K562 (cell line): ENCODE measurements around the gene CLVS2. TPM values are rescaled to one million over a fixed set of nuclear protein-coding genes. Genes with fewer than 3 reads are reported as not detected.

ENCODE experiments used
- ATF1 ChIP-seq, 2 experiments: fragments of 450-650 bp in 1 of 2; IDR thresholded peaks; 2 replicates each; pipeline ENCODE4 v1.6.1; 2016; ENCODE audit warnings: missing compliant biosample characterization in 1 of 2, missing genetic modification characterization in 1 of 2
- ELK1 ChIP-seq: sonication (generic); formaldehyde crosslinking; IDR thresholded peaks from 2 replicates; pipeline ENCODE4 v1.8.1; 2022; ENCODE audit warnings: missing genetic modification reagents
- GTF2E2 ChIP-seq: fragments of 200-800 bp; sonication (Bioruptor generic); IDR thresholded peaks from 2 replicates; pipeline ENCODE4 v1.6.1; 2016; ENCODE audit warnings: missing genetic modification characterization, missing compliant biosample characterization
- HNRNPL ChIP-seq: fragments of 200-400 bp; formaldehyde crosslinking; IDR thresholded peaks from 2 replicates; pipeline ENCODE4 v1.6.1; 2017; ENCODE audit warnings: low read depth, mild to moderate bottlenecking, low read length
- POLR3A ChIP-seq: IDR thresholded peaks from 2 replicates; pipeline ENCODE4 v1.6.1; 2011; ENCODE audit warnings: borderline replicate concordance, mild to moderate bottlenecking, moderate library complexity; ENCODE audit not compliant: insufficient read length, insufficient read depth; ENCODE audit errors: extremely low read depth
- PURB ChIP-seq: sonication (generic); formaldehyde crosslinking; IDR thresholded peaks from 2 replicates; pipeline ENCODE4 v1.9.0; 2021; ENCODE audit warnings: low read depth, mild to moderate bottlenecking, missing genetic modification reagents
- RNF2 ChIP-seq: sonication (generic); IDR thresholded peaks from 2 replicates; pipeline ENCODE4 v1.6.1; 2016
- ZBTB5 ChIP-seq: fragments of 450-650 bp; IDR thresholded peaks from 2 replicates; pipeline ENCODE4 v1.6.1; 2017; ENCODE audit warnings: antibody characterized with exemption
- ZNF830 ChIP-seq: fragments of 250-450 bp; sonication (Bioruptor Pico); IDR thresholded peaks from 2 replicates; pipeline ENCODE4 v1.5.0; 2021; ENCODE audit warnings: mild to moderate bottlenecking
- polyA plus RNA-seq, 8 experiments: library from polyadenylated mRNA; depleted of rRNA in 4 of 8; stranded (reverse) in 5 of 8; unstranded in 3 of 8; fragments of >200 nt; fragmentation: Nextera tagmentation in 2 of 8; fragmentation: Illumina TruSeq in 1 of 8; extraction: Ambion mirVana in 2 of 8; extraction: Trizol in 1 of 8; gene quantifications; 2 replicates each; pipeline versions ENCODE4 v1.2.1 to v1.2.3, GENCODE V29; 2011 to 2014; ENCODE audit warnings: inconsistent platforms in 1 of 8, missing spikeins in 1 of 8
- total RNA-seq, 7 experiments: library from RNA; depleted of rRNA in 6 of 7; stranded (reverse); fragments of >200 nt in 6 of 7; fragmentation: Illumina TruSeq in 2 of 7; extraction: Trizol in 2 of 7; gene quantifications; 2 replicates each; pipeline versions ENCODE4 v1.2.1 to v1.2.3, GENCODE V29; 2011 to 2021; ENCODE audit warnings: low replicate concordance in 1 of 7
- TF ChIP-seq, protein P1 (sequence below): sonication (generic); formaldehyde crosslinking; IDR thresholded peaks from 2 replicates; pipeline ENCODE4 v1.8.1; 2022; ENCODE audit warnings: missing genetic modification reagents

Gene CLVS2
- total and polyA plus RNA-seq, 9 of the 15 experiments (the other 6 are each of a cell fraction or from before 2014, with no cell fraction given), result 0.01 to 0.36 (median 0.03) TPM; not detected in 3

GRCh38 chr6:123030282-123030681 is 34.2 kb downstream of the CLVS2 start (continued):
- no peak for TF ChIP-seq ZNF830 (CRISPR knock-in tag)
- no peak for TF ChIP-seq ATF1 (CRISPR knock-in tag; IDR thresholded peaks at IDR 0.05)
- no peak for TF ChIP-seq ATF1 (tag; IDR thresholded peaks at IDR 0.05)
- TF ChIP-seq PURB (CRISPR knock-in tag), result no peak
- TF ChIP-seq ELK1, result no peak
- TF ChIP-seq ZBTB5, result no peak
- TF ChIP-seq, protein P1, sequence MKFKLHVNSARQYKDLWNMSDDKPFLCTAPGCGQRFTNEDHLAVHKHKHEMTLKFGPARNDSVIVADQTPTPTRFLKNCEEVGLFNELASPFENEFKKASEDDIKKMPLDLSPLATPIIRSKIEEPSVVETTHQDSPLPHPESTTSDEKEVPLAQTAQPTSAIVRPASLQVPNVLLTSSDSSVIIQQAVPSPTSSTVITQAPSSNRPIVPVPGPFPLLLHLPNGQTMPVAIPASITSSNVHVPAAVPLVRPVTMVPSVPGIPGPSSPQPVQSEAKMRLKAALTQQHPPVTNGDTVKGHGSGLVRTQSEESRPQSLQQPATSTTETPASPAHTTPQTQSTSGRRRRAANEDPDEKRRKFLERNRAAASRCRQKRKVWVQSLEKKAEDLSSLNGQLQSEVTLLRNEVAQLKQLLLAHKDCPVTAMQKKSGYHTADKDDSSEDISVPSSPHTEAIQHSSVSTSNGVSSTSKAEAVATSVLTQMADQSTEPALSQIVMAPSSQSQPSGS (CRISPR knock-in tag), result no peak
- no peak for TF ChIP-seq GTF2E2
- TF ChIP-seq POLR3A, result no peak
- no peak for TF ChIP-seq HNRNPL
- TF ChIP-seq RNF2, result no peak
